Right forelimb (tissue), 1 donor: ENCODE results near the gene CHD9NB.
"Not testable (repeated sequence)": the region's sequence is repeated elsewhere in the genome, so short reads cannot be mapped to it uniquely, and the experiment has no call there.

Source experiments
- DNase-seq: peaks from one replicate; pipeline ENCODE4 v3.0.0-alpha.2; 2018

Gene CHD9NB

GRCh38 chr16:53083119-53083518 lies 30.4 kb upstream of the CHD9NB start:
- no peak for DNase-seq

DNA sequence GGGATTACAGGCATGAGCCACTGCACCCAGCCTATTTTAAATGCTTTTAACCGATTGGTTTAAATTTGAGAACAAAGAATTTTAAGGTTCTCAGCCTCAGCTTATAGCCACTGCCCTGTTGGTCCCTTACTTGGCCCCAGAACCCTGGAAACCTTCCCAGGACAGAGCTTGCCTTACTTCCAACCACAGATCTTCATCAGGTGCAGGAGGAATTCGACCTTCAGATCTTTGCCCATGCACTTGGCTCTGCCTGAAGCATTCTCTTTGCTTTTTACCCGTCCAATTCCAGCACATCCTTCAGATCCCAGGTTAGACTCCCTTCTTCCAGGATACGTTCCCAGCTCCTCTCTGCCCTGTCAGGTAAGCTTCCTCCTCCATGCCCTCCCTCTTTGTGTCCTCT lies 29.8 kb upstream of the CHD9NB start:
- DNase-seq = no peak

DNA sequence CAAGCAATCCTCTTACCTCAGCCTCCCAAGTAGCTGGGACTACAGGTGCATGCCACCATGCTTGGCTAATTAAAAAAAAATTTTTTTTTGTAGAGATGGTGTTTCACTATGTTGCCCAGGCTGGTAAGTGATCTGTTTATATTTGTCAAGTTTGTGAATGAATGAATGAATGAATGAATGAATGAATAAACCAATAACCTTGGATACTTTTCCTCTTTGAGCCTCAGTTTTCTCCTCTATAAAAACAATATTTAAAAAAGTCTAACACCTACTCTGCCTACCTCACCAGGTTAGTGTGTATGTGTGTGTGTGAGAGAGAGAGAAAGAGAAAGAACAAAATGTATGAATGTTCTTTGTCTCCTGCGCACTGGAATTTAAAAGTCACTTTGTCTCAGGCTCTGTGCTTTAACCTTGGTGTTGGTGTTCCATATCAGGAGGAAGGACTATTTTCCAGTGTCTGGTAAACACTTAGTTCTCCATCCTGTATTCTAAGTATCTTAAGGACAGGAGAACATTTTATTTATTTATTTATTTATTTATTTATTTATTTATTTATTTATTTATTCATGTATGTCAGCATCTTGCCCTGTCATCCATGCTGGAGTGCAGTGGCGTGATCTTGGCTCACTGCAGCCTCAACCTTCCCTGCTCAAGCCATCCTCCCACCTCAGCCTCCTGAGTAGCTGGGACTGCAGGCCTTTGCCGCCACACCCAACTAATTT lies 29.1 kb upstream of the CHD9NB start:
- no peak for DNase-seq

DNA sequence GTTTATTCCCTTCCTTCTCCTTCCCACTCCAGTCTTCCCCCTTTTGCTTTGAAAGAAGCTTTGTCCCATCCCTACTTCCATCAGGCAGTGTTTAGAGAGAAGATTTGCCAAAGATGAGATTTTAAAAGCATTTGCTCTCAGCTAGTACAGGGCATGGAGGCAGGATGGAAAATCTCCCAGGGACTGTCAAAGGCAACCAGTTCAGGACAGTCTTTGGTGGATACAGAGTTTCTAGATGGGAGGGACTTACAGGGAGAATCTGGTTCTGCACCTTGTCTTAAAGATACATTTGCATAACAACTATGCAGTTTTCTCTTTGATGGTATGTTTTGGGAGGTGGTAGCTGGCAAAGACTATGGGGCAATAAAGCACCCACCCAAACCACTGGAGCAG lies 28.3 kb upstream of the CHD9NB start:
- DNase-seq = no peak

DNA sequence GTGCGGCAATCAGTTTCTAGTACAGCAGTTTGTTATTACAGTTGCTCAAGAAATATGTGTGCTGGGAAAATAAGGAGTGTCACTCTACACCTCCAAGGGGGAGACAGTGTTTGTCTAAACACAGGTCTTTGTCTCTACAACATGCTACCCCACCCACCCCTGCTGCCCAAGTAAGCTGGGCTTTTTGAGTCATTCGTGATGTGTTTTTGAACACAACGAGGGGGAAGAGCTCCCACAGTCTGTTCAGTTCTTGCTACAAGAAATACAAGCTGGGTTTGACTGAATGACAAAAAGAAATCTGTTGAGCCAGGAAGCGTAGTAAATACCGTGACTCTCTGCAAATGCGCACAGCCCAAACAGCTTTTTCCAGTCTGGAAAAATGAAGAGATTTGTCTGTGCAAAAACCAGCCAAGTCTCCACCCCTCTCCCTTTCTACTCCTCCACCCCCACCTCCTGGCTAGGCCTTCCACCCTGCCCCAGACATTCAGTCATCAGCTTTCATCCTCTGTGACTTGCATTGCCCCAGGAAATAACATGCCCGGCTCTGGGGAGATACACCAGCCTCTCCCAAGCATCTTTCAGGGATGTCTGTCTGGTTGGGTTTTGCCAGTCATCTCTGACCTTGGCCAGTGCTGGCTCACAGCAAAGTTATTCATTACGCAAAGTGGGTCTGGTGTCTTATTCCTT lies 27.8 kb upstream of the CHD9NB start:
- peak; percentile 89 for DNase-seq

- no peak for DNase-seq
These were observed 26.2 kb upstream of the CHD9NB start for GRCh38 chr16:53078765-53079485.

DNA sequence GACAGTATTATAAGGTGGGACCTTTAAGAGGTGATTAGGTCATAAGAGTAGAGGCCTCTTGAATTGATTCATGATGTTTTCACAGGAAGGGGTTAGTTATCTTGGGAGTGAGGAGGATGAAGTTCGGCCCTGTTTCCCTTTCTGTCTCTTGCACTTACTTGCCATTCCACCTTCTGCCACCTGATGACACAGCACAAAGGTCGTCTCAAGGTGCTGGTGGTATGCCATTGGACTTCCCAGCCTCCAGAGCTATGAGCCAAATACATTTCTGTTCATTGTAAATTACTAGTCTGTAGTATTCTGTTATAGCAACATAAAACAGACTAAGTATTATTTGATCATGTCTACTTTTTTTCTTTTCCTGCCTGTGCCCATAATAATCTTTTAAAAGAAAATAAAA lies 25.6 kb upstream of the CHD9NB start:
- no peak for DNase-seq

DNA sequence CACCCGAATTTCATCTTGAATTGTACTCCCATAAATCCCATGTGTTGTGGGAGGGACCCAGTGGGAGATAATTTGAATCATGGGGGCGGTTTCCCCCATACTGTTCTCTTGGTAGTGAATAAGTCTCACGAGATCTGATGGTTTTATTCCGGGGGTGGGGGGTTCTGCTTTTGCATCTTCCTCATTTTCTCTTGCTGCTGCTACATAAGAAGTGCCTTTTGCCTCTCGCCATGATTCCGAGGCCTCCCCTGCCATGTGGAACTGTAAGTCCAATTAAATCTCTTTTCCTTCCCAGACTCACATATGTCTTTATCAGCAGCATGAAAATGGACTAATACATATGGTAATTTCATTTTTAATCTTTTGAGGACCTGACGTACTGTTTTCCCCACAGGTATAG lies 22.8 kb upstream of the CHD9NB start:
- not testable (repeated sequence) for DNase-seq

DNA sequence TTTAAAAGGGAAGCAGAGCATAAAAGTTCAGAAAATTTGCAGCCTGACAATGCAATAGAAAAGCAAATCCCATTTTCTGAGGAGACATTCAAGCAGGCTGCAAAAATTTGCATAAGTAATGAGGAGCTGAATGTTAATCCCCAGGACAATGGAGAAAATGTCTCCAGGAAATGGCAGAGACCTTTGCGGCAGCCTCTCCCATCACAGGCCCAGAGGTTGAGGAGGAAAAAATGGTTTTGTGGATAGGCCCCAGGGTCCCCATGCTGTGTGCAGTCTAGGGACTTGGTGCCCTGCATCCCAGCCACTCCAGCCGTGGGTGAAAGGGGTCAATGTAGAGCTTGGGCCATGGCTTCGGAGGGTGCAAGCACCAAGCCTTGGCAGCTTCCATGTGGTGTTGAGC lies 21.6 kb upstream of the CHD9NB start:
- DNase-seq = not testable (repeated sequence)

DNA sequence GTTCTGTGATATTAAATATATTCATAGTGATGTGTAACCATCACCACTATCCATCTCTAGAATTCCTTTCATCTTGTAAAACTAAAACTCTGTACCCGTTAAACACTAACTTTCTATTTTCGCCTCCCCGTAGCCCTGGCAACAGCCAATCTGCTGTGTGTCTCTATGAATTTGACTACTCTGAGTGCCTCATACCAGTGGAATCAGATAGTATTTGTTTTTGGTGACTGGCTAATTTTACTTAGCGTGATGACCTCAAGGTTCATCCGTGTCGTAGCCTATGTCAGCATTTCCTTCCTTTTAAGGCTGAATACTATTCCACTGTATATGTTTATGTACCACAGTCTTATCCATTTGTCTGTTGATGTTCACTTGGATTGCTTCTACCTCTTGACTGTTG lies 20.3 kb upstream of the CHD9NB start:
- DNase-seq = no peak

DNA sequence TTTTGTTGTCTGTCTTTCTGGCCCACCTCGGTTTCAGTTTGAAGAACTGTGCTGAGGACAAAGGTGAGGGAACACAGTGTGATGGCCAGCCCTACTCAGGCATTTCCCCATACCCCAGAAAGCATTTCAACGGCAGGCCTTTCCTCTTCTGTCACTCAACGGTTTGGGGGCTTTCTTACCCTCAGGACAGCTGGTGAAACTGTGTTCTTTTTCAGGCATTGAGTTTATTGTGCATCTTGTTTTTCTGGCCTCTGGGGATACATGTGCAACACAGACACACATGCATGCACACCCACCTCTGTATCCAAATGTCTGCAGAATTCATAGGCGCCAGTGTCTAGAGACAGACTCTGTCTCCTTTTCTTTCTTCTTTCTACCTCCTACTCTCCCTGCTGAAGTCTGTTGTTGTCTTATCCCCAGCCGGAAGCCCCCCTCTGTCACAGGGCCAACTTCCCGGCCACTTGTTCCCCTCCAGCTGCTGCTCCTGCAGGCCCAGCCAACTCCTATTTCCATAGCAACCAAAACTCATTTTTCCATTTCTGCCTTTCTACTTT lies 19.1 kb upstream of the CHD9NB start:
- peak; percentile 95 for DNase-seq

GRCh38 chr16:53069772-53070171 lies 17.1 kb upstream of the CHD9NB start:
- no peak for DNase-seq

- no peak for DNase-seq
These were observed 15.7 kb upstream of the CHD9NB start for GRCh38 chr16:53068423-53068833.

DNA sequence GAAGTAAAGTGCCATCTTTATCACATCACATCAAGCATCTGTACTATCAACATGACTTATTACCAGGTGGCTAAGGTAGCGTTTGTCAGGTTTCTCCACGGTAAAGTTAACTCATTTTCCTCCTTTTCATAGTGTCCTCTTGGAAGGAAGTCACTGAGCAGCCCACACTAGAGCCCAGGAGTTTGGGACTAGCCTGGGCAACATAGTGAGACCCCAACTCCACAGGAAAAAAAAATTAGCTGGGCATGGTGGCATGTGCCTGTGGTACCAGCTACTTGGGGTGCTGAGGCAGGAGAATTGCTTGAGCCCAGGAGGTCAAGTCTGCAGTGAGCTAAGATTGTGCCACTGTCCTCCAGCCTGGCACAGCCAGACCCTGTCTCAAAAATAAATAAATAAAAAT lies 15.0 kb upstream of the CHD9NB start:
- DNase-seq = no peak

DNA sequence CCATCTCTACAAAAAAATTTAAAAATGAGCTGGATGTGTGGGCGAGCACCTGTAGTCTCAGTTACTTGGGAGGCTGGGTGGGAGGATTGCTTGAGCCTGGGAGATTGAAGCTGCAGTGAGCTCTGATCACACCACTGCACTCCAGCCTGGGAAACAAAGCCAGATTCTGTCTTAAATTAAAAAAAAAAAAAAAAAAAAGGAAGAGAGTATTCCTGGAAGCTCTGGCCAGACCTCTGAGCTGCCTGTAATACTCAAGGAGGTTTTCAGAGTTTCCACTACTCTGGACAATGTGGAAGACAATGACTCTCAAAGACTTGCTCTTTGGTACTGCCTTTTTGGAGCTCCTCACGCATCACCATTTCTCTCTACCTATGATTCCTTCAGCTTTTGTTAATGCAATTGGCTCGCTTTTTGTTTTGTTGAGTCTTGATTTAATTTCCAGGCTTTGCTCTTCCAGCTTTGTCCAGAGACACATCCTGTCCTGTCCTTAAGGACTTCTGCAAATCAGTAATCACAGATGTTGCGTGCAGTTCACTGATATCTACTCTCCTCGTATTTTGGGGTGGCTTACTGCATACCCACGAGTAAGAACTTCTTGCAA lies 12.9 kb upstream of the CHD9NB start:
- no peak for DNase-seq

DNA sequence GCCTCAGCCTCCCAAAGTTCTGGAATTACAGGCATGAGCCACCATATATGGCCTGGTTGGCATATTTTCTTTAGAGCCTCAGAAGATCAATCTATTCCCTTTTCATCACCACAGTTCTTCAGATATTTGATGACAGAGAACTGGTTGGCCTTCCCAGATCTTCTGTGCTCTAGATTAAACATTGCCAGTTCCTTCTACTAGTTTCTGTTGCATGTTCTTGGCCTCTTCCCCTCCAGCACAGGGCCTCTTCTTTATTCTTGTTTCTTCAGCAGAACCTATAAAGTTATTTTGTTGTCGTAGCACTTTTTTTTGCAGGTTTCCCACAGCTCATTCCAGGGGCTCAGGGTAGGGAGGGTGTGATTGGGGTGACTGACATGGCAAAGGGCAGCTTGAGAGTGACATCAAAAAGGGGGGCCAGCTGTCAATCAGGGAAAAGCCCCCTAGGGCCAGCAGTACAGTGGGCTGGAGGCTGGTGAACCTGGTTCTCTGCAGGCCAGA lies 11.4 kb upstream of the CHD9NB start:
- DNase-seq = no peak

DNA sequence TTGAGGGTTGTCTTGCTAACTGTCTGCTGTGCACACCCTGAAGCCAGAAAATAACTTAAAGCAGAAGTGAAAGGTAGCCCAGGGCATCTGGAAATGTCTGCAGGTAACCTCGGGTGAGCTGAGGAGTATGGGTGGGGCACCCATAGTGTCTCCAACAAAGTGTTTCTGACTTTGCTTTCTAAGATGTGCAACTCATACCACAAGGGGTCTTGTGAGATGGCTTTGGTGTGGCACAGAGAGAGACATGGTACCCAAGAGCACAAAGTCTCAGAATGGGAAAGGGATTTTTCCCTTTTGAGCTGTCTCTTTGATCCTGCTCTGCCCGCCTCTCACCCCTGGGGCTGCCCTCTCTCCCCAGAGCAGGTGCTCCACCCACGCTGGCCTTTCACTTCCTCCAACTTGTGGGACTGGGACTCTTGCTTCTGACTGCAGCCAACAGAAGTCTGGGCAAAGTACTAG lies 9.0 kb upstream of the CHD9NB start:
- no peak for DNase-seq

DNA sequence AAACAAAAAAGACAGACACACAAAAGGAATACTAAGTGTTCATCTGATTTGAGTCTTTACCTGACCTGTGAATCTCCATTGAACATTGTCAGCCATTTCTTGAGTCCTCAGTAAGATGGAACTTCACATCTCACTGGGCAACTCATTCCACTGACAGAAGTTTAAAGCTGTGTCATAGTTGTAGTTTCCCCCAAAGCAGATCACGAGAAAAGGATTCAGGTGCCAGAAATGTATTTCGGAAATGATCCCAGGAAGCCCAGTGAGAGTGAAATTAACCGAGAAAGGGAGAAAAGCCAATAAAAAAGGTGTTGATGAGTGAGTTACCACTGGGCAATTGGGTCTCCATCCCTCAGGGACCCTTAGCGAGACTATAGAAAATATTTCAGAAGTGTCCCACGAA lies 8.6 kb upstream of the CHD9NB start:
- no peak for DNase-seq

- no peak for DNase-seq
These were observed 7.0 kb upstream of the CHD9NB start for GRCh38 chr16:53059672-53060071.

DNA sequence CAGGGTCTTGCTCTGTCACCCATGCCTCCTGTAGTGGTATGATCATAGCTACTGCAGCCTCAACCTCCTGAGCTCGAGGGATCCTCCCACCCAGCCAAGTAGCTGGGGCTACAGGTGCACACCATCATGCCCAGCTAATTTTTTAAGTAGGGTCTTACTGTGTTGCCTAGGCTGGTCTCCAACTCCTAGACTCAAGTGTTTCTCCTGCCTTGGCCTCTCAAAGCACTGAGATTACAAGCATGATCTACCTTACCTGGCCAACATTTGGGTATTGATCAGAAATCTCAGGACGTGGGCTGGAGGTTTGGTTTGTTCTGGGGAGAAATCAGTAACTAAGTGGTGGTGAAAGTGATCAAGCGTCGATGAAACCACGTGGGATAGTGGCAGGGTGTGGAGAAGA lies 6.2 kb upstream of the CHD9NB start:
- no peak for DNase-seq

DNA sequence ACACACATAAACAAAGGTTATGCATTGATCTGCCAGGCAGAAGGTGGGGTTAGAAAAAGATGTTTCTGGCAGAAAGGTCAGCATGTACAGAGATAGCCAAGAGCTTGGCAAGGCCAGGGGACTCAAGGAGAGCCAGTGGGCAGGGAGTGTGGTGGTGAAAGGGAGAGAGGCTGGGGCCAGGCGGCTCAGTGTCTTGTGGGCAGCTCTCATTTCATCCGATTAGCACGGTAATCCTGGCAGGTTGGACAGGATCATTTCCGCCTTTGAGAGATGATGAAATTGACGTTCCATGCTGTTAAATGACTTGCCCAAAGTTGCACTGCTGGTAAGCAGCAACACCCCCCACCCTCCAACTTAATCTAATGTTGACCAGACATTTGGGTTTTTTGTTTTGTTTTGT lies 5.7 kb upstream of the CHD9NB start:
- no peak for DNase-seq

DNA sequence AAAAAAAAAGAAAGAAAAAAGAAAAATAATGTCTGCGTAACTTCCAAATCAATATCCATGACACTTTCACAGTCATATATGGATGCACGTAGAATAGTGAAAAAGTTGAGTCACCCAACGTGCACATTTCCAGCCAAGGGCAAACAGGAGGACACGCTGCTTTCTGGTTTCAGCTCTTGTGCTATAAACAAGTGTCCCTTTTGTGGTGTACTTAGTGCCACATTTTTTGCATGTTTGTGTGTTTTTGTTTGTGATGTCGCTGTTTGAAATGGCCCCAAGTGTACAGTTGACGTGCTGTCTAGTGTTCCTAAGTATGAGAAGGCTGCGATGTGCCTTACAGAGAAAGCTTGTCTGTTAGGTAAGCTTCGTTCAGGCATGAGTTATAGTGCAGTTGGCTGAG lies 5.0 kb upstream of the CHD9NB start:
- DNase-seq = no peak

DNA sequence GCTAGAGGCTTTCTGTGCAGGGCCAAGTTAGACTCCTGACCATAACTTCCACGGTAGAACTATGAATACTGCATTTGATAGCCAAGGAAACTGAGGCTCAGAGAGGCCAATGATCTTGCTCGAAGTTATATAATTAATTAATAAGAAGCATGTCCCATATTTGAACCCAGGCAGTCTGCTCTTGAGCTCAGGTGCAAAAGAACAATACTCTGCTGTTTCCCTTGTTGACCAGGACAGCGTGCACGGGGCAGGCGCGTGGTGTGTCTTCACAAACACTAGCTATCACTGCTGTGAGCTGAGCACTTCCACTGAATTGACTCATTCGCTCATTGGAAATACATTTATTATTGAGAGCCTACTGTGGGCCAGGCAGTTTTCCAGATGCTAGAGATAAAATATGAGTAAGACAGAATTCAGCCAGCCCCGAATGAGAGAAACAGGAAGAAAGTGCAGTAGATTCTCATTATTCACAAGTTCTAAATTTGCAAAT lies 3.7 kb upstream of the CHD9NB start:
- no peak for DNase-seq
